GM19035 (cell line): ENCODE measurements around the gene CHN2.

Experiments
- ATAC-seq: cut with Tn5 transposase; IDR thresholded peaks from one replicate; pipeline ENCODE4 v1.9.1; 2021; ENCODE audit not compliant: unreplicated experiment

CHN2 gene

DNA sequence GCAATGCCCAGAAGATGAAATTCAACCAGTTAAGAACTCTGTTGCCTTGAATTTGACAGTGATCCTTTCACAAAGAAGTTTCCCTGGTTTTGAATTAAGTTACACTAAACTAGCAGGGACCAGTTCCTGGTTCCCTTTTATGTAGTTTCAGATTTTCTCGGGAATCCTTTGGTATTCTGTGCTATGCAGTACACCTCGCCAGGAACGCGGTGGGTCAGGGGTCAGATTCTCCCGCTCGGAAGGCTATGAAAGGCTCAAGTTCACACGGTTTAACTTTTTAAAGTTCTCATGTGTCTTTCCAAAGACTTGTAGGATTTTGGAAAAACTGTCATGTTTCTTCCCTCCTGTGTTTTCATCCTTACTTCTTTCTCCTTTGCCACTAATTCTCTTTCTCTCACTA, 264.4 kb downstream of the CHN2 start:
- ATAC-seq = no peak

DNA sequence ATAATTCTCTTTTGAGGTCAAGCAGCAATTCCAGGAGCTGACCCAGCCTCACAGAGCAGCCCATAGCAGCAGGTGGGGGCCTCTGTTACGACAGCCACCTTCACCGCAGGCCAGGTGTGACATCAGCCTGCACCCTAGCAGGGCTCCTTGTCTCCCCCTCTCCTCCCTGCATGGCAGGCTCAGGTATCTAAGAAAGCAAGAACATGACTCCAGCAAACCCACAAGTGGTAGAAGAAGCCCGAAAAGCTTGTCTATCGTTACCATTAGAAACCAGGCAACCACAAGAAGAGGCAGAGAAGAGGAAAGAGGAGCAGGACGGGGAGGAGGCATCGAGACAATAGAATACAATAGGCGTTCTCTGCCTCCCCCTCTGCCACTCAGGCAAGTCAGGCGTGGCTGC, 265.0 kb downstream of the CHN2 start:
- no peak for ATAC-seq

DNA sequence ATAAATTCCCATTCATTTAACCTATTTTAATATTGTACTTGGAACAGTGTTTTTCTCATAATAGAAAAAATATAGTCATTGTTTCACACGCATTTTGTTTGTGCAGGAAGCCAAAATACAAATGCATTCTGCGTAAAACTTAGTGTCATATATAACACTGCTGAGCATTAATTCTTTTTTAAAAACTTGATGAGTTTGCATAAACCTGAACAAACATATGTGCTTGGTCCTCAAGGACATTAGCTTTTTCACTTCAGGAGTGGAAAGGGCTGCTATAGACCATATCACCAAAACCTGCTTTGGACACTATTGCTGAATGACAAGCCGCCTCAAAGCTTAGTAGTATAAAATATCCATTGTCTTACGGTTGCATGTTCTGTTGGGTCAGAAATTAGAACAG, 267.4 kb downstream of the CHN2 start:
- no peak for ATAC-seq

DNA sequence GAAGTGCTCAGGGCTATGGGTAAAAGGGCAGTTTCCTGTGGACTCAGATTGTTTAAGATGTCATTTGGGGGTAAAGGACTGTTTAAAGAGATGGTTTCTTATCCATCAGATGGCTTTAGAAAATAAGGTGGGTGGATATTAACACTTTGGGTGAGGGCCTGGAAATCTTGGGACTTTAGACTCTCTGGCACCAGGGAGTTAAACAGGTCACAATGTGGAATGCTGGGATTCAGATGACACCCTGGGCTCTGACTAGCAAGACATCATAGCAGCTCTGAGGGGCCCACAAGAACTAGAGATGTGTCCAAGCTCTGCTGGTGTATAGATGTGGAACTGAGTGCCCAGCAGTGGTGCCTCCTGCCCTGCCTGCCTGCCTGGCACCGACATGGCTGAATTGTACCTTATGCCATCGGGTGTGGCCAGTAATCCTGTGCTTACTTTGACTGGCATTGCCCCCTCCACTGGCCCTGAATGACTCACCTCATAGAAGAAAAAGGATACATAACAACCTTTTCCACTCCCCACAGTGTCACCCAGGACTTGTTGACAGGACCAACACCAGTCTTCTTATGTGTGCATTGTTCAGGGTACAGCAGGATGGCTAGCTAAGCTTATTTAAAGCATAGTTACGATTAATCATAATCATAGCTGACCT, 269.1 kb downstream of the CHN2 start:
- ATAC-seq = no peak

DNA sequence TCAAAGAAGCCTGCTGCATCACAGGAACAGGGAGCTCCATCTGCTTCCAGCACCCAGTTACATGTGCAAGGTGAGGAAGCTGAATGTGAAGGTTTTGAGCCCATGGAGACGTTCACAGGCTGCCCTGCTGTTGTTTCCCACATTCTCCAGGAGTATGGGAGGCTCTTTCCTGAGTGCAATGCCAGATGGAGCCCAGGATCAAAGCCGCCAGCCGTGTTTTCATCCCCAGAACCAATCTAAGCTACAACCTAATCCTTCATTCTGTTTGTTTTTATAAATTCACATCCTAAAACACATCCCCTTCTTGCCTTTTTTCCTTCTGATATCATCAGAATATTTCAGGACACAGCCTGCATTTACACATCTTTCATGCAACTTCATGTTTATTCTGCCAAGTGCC, 270.2 kb downstream of the CHN2 start:
- ATAC-seq = no peak

DNA sequence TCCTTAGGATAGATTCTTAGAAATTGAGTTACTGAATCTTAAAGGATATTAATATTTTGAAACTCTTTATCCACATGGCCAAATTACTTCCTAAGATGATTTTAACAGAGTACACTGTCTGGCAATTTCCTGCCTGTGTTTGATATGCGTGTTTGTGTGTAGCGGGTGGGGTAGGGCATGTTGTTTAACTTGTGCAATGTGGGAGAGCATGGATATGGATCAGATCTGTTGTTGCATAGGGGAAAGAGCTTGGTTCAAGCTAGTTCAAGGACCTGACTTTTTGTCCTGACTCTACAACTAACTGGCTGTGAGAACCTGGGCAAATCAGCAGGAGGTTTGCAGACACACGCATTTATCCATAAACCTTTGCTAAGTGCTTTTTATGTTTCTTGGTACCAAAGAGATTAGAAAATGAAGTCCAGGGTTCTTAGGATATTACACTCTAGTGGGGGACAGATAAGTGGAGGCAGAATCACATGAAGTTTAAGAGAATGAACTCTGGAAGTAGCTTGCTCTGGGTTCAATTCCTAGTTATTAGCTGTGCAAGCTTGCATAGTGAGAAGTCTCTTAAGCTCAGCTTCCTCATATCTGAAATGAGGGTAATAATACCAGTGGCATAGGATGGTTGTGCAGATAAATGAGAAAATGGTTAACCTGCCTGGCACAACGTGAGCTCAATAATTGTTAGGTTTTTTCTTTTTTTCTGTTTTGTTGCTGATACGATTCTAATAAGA, 272.8 kb downstream of the CHN2 start:
- ATAC-seq = no peak

DNA sequence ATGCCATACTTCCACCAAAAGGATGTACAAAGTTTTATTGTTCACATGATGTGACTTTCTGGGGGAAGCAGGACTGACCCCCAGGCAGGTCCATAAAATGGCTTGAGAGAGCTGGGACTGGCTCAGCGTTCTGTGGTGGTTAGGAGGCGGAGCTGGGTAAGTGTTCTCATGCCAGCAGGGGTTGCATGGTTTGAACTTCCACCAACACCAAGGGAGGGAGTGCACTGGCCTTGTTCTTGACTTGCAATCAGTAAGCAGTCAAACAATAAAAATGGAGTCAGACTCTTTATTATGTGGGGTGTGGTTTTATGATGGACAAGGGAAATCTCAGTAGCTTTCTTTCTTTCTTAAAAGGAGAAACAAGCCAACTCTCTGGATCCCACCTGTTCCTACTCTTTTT, 273.6 kb downstream of the CHN2 start:
- ATAC-seq = no peak

DNA sequence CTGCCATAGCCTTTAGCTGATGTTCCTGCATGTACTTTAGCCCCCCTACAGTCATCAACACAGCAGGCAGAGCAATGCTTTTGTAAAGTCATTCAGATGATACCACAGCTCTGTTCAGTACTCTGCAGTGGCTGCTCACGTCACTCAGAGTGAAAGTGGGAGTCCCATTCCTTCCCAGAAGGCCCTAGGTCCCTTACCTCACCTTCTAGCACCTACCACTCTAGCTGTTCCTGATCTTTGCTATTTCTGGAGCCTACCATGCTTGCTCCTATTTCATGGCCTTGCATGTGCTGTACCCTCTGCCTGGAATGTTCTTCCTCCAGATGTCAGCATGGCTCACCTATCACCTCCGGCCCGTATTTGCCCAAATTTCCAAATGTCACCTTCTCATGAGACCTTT, 274.7 kb downstream of the CHN2 start:
- no peak for ATAC-seq

DNA sequence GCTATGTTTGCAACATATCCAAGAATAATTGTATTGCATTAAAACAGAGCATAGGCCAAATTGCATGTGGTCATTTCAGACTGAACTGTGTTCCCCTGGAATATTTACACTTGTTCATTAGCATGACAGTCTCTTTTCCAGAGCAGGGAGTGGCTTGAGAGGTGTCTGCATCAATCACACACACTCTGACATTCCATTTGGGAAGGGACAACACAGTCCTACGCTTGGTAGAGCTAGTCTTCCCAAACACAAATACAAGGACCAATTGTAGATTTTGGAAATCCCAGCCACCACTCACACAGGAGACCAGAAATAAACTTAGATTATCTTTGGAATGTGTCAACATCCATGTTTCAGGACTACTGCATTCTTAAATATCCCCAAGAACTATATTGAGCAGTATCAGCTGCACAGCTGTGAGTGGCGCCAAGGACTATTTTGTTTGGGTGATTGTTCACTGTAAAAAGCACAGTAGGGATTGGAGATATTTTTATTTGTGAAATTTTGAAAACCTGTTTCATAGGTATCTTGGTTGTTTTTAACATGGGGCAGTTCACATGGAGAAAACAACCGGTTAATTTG, 275.5 kb downstream of the CHN2 start:
- no peak for ATAC-seq

DNA sequence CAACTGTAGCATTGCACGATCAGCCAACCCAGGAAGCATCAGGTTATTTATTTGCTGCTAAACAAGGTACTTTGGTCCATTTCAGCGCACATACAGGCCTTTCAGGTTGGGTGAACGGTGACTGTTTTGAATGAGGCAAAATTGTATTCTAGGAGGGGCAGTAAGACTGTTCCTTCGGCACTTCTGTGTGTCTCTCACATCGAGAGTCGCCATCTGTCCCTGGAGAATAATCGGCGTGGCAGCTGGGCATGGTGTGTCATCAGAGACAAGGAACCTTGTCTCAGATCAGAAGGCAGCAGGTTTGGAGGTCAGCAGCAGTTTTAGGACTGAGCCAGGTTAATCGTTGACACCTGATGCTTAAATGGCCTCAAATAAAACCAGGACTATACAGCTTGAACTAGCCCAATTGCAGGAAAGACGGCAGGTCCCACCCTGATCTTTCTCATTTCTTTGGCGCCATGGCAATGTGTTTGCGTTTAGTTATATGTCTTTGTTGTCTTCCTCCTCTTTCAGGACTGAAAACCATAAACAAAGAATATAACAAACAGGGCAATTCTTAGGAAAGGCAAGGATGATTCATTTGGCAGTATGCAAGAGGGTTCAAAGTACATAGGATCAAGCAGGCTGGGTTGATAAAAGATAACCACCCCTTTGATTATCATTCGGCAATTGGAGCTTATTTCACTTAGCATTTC, 277.0 kb downstream of the CHN2 start:
- no peak for ATAC-seq

DNA sequence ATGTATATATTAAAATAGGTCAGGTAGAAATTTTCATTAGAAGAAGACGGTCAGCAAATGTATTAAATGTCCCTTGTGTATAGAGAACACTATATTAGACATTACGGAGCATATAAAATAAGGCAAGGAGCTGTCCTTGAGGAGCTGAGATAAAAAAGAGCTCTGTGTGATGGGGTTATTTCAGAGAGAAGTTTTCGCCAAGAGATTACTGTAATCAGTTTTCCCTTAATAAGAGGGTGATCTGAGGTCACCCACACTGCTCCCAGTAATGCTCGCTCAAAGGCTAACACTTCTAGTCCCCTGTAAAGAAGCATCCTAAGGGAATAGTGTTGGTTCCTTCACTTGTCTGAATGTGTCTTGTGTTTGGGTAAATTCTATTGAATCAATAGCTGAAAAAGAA, 282.3 kb downstream of the CHN2 start:
- ATAC-seq = no peak

DNA sequence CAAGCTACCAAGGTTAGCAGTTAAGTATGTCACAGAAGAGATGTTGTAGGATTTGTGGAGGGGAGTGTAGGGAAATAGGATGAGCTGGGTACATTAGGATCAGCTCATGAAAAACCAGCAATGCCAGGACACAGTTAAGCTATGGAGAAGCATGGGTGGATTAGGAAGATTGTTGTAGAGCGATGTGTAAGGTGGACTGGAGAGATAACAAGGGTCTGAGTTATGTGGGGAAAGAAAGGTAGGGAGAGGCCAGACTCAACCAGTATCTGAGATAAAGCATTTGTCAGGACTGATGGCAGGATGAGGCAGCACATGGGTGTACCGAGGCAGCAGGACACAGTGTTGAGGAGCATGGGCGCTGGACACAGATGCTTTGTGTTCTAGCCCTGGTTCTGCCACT, 283.7 kb downstream of the CHN2 start:
- ATAC-seq = no peak

DNA sequence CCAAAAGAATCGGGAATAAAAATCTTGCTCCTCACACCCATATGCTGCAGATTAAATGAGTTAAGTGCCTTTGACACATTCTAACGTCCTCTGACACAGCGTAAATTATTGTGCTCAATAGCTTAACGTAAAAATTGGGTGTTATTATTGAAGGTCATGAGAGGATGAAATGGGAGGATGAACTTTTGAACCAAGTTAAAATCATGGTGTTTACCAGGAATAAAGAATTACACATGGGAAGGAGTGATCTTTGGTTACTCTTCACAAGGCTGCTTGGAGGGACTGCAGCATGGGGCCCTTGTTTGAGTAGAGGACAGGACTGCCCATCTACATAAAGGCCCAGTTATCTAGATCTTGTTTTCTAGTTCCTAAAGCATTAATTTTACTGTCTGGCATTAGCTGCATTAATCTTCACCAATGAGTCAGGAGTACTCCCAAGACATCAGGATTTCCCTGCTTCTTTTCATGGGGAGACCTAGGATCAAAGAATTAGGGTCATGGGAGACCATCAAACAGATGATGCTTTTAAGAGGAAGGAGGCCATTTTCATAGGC, 284.2 kb downstream of the CHN2 start:
- ATAC-seq = no peak

DNA sequence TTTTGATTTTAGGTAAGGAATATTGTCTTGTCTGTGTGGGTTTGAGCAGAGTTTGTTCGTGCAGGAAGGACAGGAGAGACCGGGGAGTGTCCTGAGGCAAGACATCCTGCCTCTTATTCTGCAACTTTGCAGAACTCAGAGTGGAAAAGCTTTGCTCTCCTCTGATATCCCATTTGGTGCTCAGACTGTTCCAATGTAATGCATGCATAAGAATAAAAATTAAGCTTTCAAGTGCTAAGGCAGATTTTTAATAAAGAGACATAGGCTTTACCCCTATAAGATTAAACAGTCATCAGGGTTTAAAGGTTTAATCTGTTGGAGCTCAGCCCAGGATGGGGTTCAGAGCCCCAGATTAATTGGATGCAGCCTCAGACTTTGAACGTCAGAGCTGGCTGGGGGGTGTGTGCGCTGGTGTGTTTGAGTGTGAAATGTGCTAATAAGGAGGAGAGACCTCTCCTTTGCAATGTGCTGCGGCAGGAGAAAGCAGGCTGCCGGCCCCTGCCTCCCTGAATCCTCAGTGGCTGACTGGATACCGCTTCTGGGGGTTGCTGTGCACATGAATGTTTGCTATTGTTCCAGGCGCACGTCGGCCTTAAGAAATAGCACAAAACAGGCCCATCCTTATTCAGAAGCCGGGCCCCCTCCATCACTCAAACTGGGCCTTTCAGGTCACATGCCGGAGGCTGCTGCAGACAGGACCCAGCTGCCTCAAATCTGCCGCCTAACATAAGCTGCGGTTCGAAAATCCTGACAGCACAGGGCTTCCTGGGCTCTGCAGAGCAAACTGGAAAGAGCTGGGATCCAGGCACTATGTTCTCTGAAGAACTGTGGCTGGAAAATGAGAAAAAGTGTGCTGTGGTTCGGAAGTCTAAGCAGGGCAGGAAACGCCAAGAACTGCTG, 285.0 kb downstream of the CHN2 start:
- no peak for ATAC-seq

DNA sequence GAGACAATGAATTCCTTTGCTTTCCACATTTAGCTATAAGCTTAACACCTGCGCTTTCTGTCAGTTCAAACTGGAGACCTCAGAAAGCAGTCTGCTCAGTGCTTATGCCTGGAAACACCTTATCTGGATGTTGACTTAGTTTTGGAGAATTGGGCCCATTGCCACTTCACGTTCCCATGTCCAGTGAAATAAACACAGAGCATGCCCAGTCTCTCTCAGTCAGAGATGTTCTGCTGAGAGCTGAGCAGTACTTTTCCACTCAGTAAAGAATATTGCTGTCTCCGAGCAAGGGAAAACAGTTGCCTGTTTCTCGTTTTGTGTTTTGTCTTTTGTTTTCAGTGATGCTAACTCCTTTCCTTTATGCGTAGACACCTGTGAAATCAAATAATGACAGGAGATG, 285.9 kb downstream of the CHN2 start:
- ATAC-seq = no peak

DNA sequence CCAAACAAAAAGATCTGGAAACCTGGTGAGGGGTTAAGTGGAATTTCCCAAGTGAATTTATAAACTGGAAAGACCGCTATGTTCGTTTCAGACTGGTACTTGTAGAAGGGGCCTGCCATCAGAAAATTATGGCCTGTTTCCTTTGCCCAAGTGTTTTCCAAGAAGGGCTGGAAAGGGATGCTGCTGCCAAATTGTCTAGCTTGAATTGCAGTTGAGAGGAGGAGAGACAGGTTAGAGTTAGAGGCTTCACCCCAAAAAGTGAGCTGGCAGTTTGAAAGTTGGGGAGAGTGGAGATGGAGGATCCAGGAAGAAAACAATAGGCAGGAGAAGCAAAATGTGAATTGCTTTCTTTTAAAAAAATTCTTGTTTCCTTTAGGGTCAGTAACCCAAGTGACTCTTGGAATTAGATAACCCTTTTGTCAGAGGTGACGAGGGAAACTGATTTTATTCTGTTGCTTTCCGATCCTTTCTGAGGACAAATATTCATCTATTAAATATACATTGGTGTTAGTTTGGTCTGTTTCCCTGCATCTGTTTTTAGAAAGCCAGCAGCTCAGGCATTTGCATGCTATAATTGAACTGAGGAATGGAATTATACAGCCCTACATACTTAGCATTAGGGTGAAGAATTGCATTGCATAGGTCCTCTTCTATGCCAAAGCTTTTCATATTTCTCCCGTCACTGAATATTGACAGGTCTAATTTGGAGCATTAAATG, 286.5 kb downstream of the CHN2 start:
- no peak for ATAC-seq

DNA sequence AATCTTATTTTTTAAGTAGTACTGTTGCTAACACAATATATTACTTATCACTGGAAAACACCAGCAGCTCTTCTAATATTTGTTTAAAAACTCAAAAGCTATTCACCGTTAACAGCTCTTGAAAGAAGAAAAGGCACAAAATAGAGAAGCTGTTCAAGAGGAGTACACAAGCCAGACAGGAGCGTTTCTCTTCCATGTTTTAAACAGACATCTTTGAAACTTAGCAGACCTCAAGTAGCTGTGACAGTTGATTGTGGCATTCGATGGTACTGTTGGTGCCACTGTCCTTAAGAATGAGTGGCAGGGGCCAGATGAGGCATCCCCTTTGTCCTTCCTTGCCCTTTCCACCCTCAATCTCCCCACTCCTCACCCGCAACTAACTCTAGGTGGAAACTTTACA, 287.5 kb downstream of the CHN2 start:
- ATAC-seq = no peak

DNA sequence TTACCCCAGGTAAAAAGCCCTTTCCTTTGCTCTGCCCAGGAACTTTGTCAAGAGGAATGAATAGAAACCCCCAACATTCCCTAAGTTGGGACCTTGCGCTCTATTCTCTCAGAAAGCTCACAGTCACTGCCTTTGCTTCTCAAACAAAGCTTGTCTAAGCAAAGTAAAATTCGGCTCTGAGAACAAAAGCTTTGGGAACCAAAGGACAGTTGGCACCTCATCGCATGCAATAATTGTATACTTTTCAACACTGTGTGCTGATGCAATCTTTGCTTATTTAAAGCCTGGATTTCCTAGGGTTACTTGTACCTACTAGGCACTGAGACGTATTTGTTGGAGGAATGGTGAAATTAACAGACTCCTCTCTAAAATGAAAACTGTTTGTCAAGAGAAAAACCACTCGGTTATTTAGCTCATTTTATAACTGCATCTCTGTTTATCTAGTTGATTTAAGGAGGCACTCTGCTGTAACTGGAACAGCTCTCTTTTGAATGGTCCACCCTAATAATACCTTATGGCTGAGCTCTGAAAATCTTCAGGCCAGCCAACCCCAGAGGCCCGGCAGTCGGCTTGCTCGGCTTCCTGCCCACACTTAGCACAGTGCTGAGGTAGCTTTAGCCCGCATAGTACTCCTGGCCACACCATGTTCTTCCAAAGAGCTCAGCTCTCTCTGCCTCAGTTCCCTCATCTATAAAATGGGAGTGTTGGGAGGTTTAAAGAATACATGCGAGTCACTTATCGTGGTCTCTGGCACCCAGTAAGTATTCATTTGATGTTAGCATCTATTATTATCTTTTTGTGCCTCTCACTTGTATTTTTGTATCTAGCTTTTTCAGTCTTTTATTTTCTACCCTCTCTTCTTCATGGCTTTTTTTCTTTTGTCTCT, 288.9 kb downstream of the CHN2 start:
- ATAC-seq = no peak

DNA sequence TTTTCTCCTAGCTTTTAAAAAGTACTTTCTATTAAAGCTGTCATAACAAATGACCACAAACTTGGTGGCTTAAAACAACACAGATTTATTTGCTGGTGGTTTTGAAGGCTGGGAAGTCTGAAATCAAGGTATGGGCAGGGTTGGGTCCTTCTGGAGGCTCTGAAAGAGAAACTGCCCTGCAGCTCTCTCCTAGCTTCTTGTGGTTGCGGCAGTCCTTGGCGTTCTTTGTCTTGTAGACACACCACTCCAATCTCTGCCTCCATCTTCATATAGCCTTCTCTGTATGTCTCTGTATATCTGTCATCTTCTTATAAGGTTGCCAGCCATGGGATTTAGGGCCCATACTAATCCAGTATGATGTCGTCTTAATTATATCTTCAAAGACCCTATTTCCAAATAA, 289.7 kb downstream of the CHN2 start:
- no peak for ATAC-seq
